Endothelial cell of umbilical vein (primary cell): ENCODE data around the gene RHBDF1. TPM values are rescaled to one million over a fixed set of nuclear protein-coding genes. Genes with fewer than 3 reads are reported as not detected.

Source experiments
- BruUV-seq: library from RNA; stranded (reverse); fragments of 400-500 nt; replicated peaks from 2 replicates; lab custom pipeline; 2021; lab: Mats Ljungman, UMichigan
- CTCF ChIA-PET: fragments of 300-600, 350-600 bp; sonication (Branson Sonifier 250); formaldehyde crosslinking; loops from one replicate; lab custom pipeline; 2021; ENCODE audit warnings: antibody characterized with exemption, inconsistent platforms; lab: Charles Lee
- POLR2A ChIA-PET: fragments of 300-600, 350-600 bp; sonication (Branson Sonifier 250); formaldehyde crosslinking; loops from one replicate; lab custom pipeline; 2021; ENCODE audit warnings: antibody characterized with exemption, inconsistent platforms; lab: Charles Lee
- DNase-seq: peaks from one replicate; pipeline ENCODE4 v3.0.0-alpha.2; 2011; ENCODE audit warnings: low read depth, low spot score
- FAIRE-seq: peaks from 2 replicates; lab custom pipeline; 2011; peaks lifted over from hg19 to GRCh38; lab: Jason Lieb, UNC
- H2AFZ ChIP-seq: 2 replicates; pipeline ENCODE4 v1.6.0; 2012; ENCODE audit warnings: low read depth, low read length, control low read depth, inconsistent platforms
- H3K27ac ChIP-seq: 2 replicates; pipeline ENCODE4 v1.5.1; 2011; ENCODE audit warnings: low read depth, mild to moderate bottlenecking, control low read depth, low read length, moderate library complexity; ENCODE audit not compliant: insufficient read depth
- H3K27me3 ChIP-seq, 2 experiments: 2 replicates each; pipeline versions ENCODE4 v1.6.0 to v1.6.1; 2011; ENCODE audit warnings: low read length in 2 of 2, mixed read lengths in 1 of 2; ENCODE audit not compliant: control insufficient read depth in 2 of 2, insufficient read depth in 2 of 2
- H3K36me3 ChIP-seq, 2 experiments: 2 replicates in 1 of 2; 3 replicates in 1 of 2; pipeline ENCODE4 v1.5.1; 2011; ENCODE audit warnings: low read length in 2 of 2, mild to moderate bottlenecking in 1 of 2, moderate library complexity in 1 of 2; ENCODE audit not compliant: control insufficient read depth in 2 of 2, insufficient read depth in 2 of 2; ENCODE audit errors: extremely low read depth in 1 of 2
- H3K4me1 ChIP-seq: 3 replicates; pipeline ENCODE4 v1.5.1; 2011; ENCODE audit warnings: mild to moderate bottlenecking, low read length; ENCODE audit not compliant: control insufficient read depth, insufficient read depth; ENCODE audit errors: extremely low read depth
- H3K4me2 ChIP-seq: 2 replicates; pipeline ENCODE4 v1.6.1; 2011; ENCODE audit warnings: low read length, control low read depth, mixed read lengths; ENCODE audit not compliant: insufficient read depth
- H3K4me3 ChIP-seq, 3 experiments: fragments of 200-600 bp in 1 of 3; sonication (generic), shearing (Covaris generic) in 1 of 3; replicated peaks in 1 of 3; 2 replicates each; pipeline ENCODE4 v1.5.1; 2011 to 2016; ENCODE audit warnings: control low read depth in 3 of 3, low read length in 3 of 3, mild to moderate bottlenecking in 2 of 3, inconsistent platforms in 1 of 3, low read depth in 1 of 3, moderate library complexity in 1 of 3; ENCODE audit not compliant: insufficient read depth in 1 of 3
- H3K79me2 ChIP-seq: 2 replicates; pipeline ENCODE4 v1.6.0; 2012; ENCODE audit warnings: low read length, inconsistent platforms; ENCODE audit not compliant: control insufficient read depth, insufficient read depth
- H3K9ac ChIP-seq: replicated peaks from 2 replicates; pipeline ENCODE3; 2011; ENCODE audit warnings: low read length, control low read depth; ENCODE audit not compliant: insufficient read depth; ENCODE audit errors: extremely low read depth
- H3K9me1 ChIP-seq: replicated peaks from 3 replicates; pipeline ENCODE4 v1.6.0; 2011; ENCODE audit warnings: mild to moderate bottlenecking, low read length; ENCODE audit not compliant: control insufficient read depth, insufficient read depth; ENCODE audit errors: extremely low read depth
- H3K9me3 ChIP-seq: replicated peaks from 2 replicates; pipeline ENCODE4 v1.5.1; 2012; ENCODE audit warnings: low read length, inconsistent platforms; ENCODE audit not compliant: control insufficient read depth, insufficient read depth
- H4K20me1 ChIP-seq: replicated peaks from 2 replicates; pipeline ENCODE3; 2011; ENCODE audit warnings: mild to moderate bottlenecking, low read length; ENCODE audit not compliant: control insufficient read depth, insufficient read depth; ENCODE audit errors: extremely low read depth
- CTCF ChIP-seq, 2 donors: IDR thresholded peaks; 1 replicate in 1 of 2; 2 replicates in 1 of 2; pipeline ENCODE4 v1.5.1; 2011; ENCODE audit warnings: low read length in 2 of 2, mild to moderate bottlenecking in 2 of 2, moderate library complexity in 2 of 2, control low read depth in 1 of 2, inconsistent platforms in 1 of 2, low read depth in 1 of 2; ENCODE audit not compliant: insufficient read depth in 1 of 2; ENCODE audit errors: extremely low read depth in 1 of 2
- EZH2 ChIP-seq: IDR thresholded peaks from 2 replicates; pipeline ENCODE4 v1.6.1; 2012; ENCODE audit warnings: borderline replicate concordance, low read depth, mild to moderate bottlenecking, moderate library complexity, low read length, inconsistent platforms; ENCODE audit not compliant: severe bottlenecking
- FOS ChIP-seq: IDR thresholded peaks from 2 replicates; pipeline ENCODE4 v1.6.1; 2011; ENCODE audit warnings: mild to moderate bottlenecking, low read length, moderate library complexity, borderline replicate concordance; ENCODE audit not compliant: insufficient read depth
- GATA2 ChIP-seq: IDR thresholded peaks from 2 replicates; pipeline ENCODE4 v1.7.0; 2011; ENCODE audit warnings: low read depth, mild to moderate bottlenecking, moderate library complexity, mixed read lengths, low read length; ENCODE audit not compliant: insufficient read length, insufficient read depth
- JUN ChIP-seq: IDR thresholded peaks from 2 replicates; pipeline ENCODE4 v1.6.1; 2011; ENCODE audit warnings: borderline replicate concordance, low read depth; ENCODE audit not compliant: insufficient read length, insufficient read depth
- MAX ChIP-seq: IDR thresholded peaks from 2 replicates; pipeline ENCODE4 v1.6.1; 2011; ENCODE audit not compliant: insufficient read depth, insufficient read length
- MYC ChIP-seq: IDR thresholded peaks from one replicate; pipeline ENCODE4 v1.6.1; 2011; ENCODE audit warnings: mild to moderate bottlenecking, low read depth, low read length
- POLR2A ChIP-seq: IDR thresholded peaks from 2 replicates; pipeline ENCODE4 v1.6.1; 2012; ENCODE audit warnings: low read depth, mild to moderate bottlenecking, control low read depth, low read length
- POLR2AphosphoS5 ChIP-seq: IDR thresholded peaks from 2 replicates; pipeline ENCODE4 v1.6.1; 2012; ENCODE audit warnings: low read depth, mild to moderate bottlenecking, control low read depth, low read length, moderate library complexity; ENCODE audit not compliant: insufficient read depth
- dilution Hi-C: fragments of 300-500 bp; cut with MboI; formaldehyde crosslinking; loops from one replicate; pipeline ENCODE4 v1.15.0; 2019; ENCODE audit warnings: low sequenced_read_pairs; ENCODE audit not compliant: extremely low pct_ligation_motif_present
- intact Hi-C: fragments of 100-400 bp; cut with micrococcal nuclease; formaldehyde crosslinking; loops from one replicate; pipeline ENCODE4 v1.10.0; 2022
- polyA plus RNA-seq, 4 experiments: library from polyadenylated mRNA; depleted of rRNA in 3 of 4; stranded (reverse) in 3 of 4; unstranded in 1 of 4; fragments of >200 nt; gene quantifications; 2 replicates each; pipeline versions ENCODE4 v1.2.1 to v1.2.3, GENCODE V29; 2011 to 2012; ENCODE audit warnings: missing spikeins in 1 of 4
- total RNA-seq: library from RNA; stranded (reverse); gene quantifications from 2 replicates; pipeline ENCODE4 v1.2.3, GENCODE V29; 2021

Gene RHBDF1
- total and polyA plus RNA-seq, 2 donors (not counting 3 experiments of a cell fraction or from before 2014, with no cell fraction given) = 57.0 to 113 TPM

GRCh38 chr16:89391-90302 lies 17.2 kb upstream of the RHBDF1 start:
- H2AFZ ChIP-seq = no peak overlapping the region

GRCh38 chr16:88613-89012 lies 16.2 kb upstream of the RHBDF1 start:
- H3K4me2 ChIP-seq = no peak overlapping the region
- no peaks in the 10 kb centered on the region for H3K79me2 ChIP-seq
- H4K20me1 ChIP-seq = no peaks in the 10 kb centered on the region
- no peak overlapping the region for H3K27ac ChIP-seq
- no peak for FAIRE-seq
- CTCF ChIA-PET = interaction anchor here (1.7 to 17.6 kb wide), 2 partner anchors 18 kb away, joined by 3 to 790 read pairs; partner anchors contain the start of genes MPG and RHBDF1
- H3K36me3 ChIP-seq = peaks cover 3 to 30% of the 10 kb centered on the region in 2 experiments
- no peak for DNase-seq
- dilution Hi-C loops (no loop called here), intact Hi-C loops (no loop called here)
- no peaks in the 10 kb centered on the region for H3K9me1 ChIP-seq
- no peak overlapping the region for H3K9ac ChIP-seq
- no TSS peak for BruUV-seq
- H3K9me3 ChIP-seq = no peaks in the 10 kb centered on the region
- H3K27me3 ChIP-seq = no peaks in the 10 kb centered on the region
- no peak for TF ChIP-seq CTCF (IDR thresholded peaks at IDR 0.05; ENCODE audit: extremely low read depth in 1 of 2, insufficient read depth in 1 of 2, low read depth in 1 of 2, low read length in 2 of 2)
- no peak for TF ChIP-seq POLR2A
- no peak for TF ChIP-seq EZH2
- no peak for TF ChIP-seq MAX
- no peak for TF ChIP-seq JUN
- TF ChIP-seq POLR2AphosphoS5 = no peak
- TF ChIP-seq FOS = no peak
- no peak for TF ChIP-seq MYC
- no peak for TF ChIP-seq GATA2
- H2AFZ ChIP-seq = no peak overlapping the region
- no peak overlapping the region for H3K4me3 ChIP-seq
- H3K4me1 ChIP-seq = peaks cover 27% of the 10 kb centered on the region
- POLR2A ChIA-PET = no interaction called here

More at GRCh38 chr16:89391-90302, 17.2 kb upstream of the RHBDF1 start:
- peaks cover 3 to 32% of the 10 kb centered on the region in 2 experiments for H3K36me3 ChIP-seq
- H3K4me1 ChIP-seq = peaks cover 17% of the 10 kb centered on the region
- BruUV-seq = no TSS peak
- H3K27ac ChIP-seq = no peak overlapping the region
- no peaks in the 10 kb centered on the region for H3K79me2 ChIP-seq
- no peak overlapping the region for H3K9ac ChIP-seq
- no peaks in the 10 kb centered on the region for H3K27me3 ChIP-seq
- TF ChIP-seq MYC = no peak
- no peak for TF ChIP-seq GATA2
- TF ChIP-seq POLR2AphosphoS5 = no peak
- TF ChIP-seq POLR2A = no peak
- TF ChIP-seq MAX = no peak
- TF ChIP-seq FOS = no peak
- TF ChIP-seq JUN = no peak
- CTCF ChIA-PET = interaction anchor here (1.7 to 17.6 kb wide), 2 partner anchors 17 to 19 kb away, joined by 3 to 790 read pairs; partner anchors contain the start of genes MPG and RHBDF1
- dilution Hi-C loops = no loop called here
- no peak overlapping the region for H3K4me3 ChIP-seq
- no peak for FAIRE-seq
- H4K20me1 ChIP-seq = no peaks in the 10 kb centered on the region
- POLR2A ChIA-PET = no interaction called here
- no peak for DNase-seq
- H3K9me3 ChIP-seq = no peaks in the 10 kb centered on the region
- H3K4me2 ChIP-seq = no peak overlapping the region
- H3K9me1 ChIP-seq = no peaks in the 10 kb centered on the region
- intact Hi-C loops = no loop called here
